Keratinocyte (primary cell): ENCODE data around the gene EEF2. TPM values are rescaled to one million over a fixed set of nuclear protein-coding genes. Genes with fewer than 3 reads are reported as not detected.

Experiments used
- DNase-seq: peaks from one replicate; pipeline ENCODE4 v3.0.0-alpha.2; 2011; ENCODE audit warnings: low read depth, missing footprints, low spot score
- FAIRE-seq: peaks from 2 replicates; lab custom pipeline; 2011; peaks lifted over from hg19 to GRCh38; lab: Jason Lieb, UNC
- H2AFZ ChIP-seq: 2 replicates; pipeline ENCODE4 v1.6.0; 2012; ENCODE audit warnings: low read length, control low read depth, inconsistent platforms; ENCODE audit not compliant: control insufficient read depth
- H3K27ac ChIP-seq: 2 replicates; pipeline ENCODE4 v1.5.1; 2011; ENCODE audit warnings: low read length; ENCODE audit not compliant: control insufficient read depth, insufficient read depth
- H3K27me3 ChIP-seq: 3 replicates; pipeline ENCODE4 v1.6.0; 2011; ENCODE audit warnings: low read length; ENCODE audit not compliant: control insufficient read depth, insufficient read depth; ENCODE audit errors: extremely low read depth
- H3K36me3 ChIP-seq, 2 experiments: 2 replicates in 1 of 2; 3 replicates in 1 of 2; pipeline ENCODE4 v1.5.1; 2011; ENCODE audit warnings: low read length in 2 of 2, mild to moderate bottlenecking in 1 of 2; ENCODE audit not compliant: control insufficient read depth in 2 of 2, insufficient read depth in 2 of 2; ENCODE audit errors: extremely low read depth in 1 of 2
- H3K4me1 ChIP-seq: 3 replicates; pipeline ENCODE4 v1.5.1; 2011; ENCODE audit warnings: low read length; ENCODE audit not compliant: control insufficient read depth, insufficient read depth; ENCODE audit errors: extremely low read depth
- H3K4me2 ChIP-seq: 3 replicates; pipeline ENCODE4 v1.6.0; 2011; ENCODE audit warnings: low read depth, low read length; ENCODE audit not compliant: control insufficient read depth, insufficient read depth; ENCODE audit errors: extremely low read depth
- H3K4me3 ChIP-seq, 3 experiments: fragments of 200-600 bp in 1 of 3; sonication (generic) in 1 of 3; 2 replicates in 2 of 3; 3 replicates in 1 of 3; pipeline ENCODE4 v1.5.1; 2011 to 2016; ENCODE audit warnings: low read length in 3 of 3, mild to moderate bottlenecking in 3 of 3, control low read depth in 2 of 3, inconsistent platforms in 1 of 3, low read depth in 1 of 3, mixed read lengths in 1 of 3, mixed run types in 1 of 3, moderate library complexity in 1 of 3; ENCODE audit not compliant: control insufficient read depth in 2 of 3, insufficient read depth in 2 of 3; ENCODE audit errors: extremely low read depth in 1 of 3
- H3K79me2 ChIP-seq: 2 replicates; pipeline ENCODE4 v1.6.0; 2012; ENCODE audit warnings: low read length; ENCODE audit not compliant: control insufficient read depth, insufficient read depth
- H3K9ac ChIP-seq: 3 replicates; pipeline ENCODE4 v1.6.0; 2011; ENCODE audit warnings: low read length; ENCODE audit not compliant: control insufficient read depth, insufficient read depth; ENCODE audit errors: extremely low read depth
- H3K9me1 ChIP-seq: 3 replicates; pipeline ENCODE4 v1.6.0; 2011; ENCODE audit warnings: low read length; ENCODE audit not compliant: control insufficient read depth, insufficient read depth; ENCODE audit errors: extremely low read depth
- H3K9me3 ChIP-seq: 2 replicates; pipeline ENCODE4 v1.5.1; 2012; ENCODE audit warnings: low read depth, low read length; ENCODE audit not compliant: control insufficient read depth
- H4K20me1 ChIP-seq: 3 replicates; pipeline ENCODE4 v1.6.0; 2011; ENCODE audit warnings: low read length; ENCODE audit not compliant: control insufficient read depth, insufficient read depth; ENCODE audit errors: extremely low read depth
- CTCF ChIP-seq, 3 experiments: IDR thresholded peaks in 1 of 3; conservative IDR thresholded peaks in 1 of 3; optimal IDR thresholded peaks in 1 of 3; 2 replicates in 2 of 3; 3 replicates in 1 of 3; pipeline versions ENCODE3 to v1.5.1; 2011; ENCODE audit warnings: low read length in 3 of 3, mild to moderate bottlenecking in 3 of 3, moderate library complexity in 2 of 3, control low read depth in 1 of 3, inconsistent platforms in 1 of 3; ENCODE audit not compliant: insufficient read depth in 2 of 3; ENCODE audit errors: extremely low read depth in 1 of 3
- EZH2 ChIP-seq: IDR thresholded peaks from one replicate; pipeline ENCODE4 v1.6.1; 2012; ENCODE audit warnings: inconsistent platforms, mild to moderate bottlenecking, low read length, moderate library complexity
- dilution Hi-C: fragments of 300-500 bp; cut with MboI; formaldehyde crosslinking; loops from one replicate; pipeline ENCODE4 v1.7.0; 2020; ENCODE audit warnings: low sequenced_read_pairs; ENCODE audit not compliant: extremely low pct_ligation_motif_present
- polyA plus RNA-seq, 5 experiments: library from polyadenylated mRNA; depleted of rRNA in 3 of 5; stranded (reverse) in 3 of 5; stranded (forward) in 1 of 5; unstranded in 1 of 5; fragments of >200 nt; gene quantifications; 1 replicate in 1 of 5; 2 replicates in 3 of 5; 3 replicates in 1 of 5; pipeline versions ENCODE4 v1.2.1 to v1.2.3, GENCODE V29; 2011 to 2012; ENCODE audit warnings: missing spikeins in 2 of 5, low read depth in 1 of 5, low replicate concordance in 1 of 5

EEF2 gene
- polyA plus RNA-seq, 1 donor (not counting 4 experiments of a cell fraction or from before 2014, with no cell fraction given) = 1,193 TPM

DNA sequence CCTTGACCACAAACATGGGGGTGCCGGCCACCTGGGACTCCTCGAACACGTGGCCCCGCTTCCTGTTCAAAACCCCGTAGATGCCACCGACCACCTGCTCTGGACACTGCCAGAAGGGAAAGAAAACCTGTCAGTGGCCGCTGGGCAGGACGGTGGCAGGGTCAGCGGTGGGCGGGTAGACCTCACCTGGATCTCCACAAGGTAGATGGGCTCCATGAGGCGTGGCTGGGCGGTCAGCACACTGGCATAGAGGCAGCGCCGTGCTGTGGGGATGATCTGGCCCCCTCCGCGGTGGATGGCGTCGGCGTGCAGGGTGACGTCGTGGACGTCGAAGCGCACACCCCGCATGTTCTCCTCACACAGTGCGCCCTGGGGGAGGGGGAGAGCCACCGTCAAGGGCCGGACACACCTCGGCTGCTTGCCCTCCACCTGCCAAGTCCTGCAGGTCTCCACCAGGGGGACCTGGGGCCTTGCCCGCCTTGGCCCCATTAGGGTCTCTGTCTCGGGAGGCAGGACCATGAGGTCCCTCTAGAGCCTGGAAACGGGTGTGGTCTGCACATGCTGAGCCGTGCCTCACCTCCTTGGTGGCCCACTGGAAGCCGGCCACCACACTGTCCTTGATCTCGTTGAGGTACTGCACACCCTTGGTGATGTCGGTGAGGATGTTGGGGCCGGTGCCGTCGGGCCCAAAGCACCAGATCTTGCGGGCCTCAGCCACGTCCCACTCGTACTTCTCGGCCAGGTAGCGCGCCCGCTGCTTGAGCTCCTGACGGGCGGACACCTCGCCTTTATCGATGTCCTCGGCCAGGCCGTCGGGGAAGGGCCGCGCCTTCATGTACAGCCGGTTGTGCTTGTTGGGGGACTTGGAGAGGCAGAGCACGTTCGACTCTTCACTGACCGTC, 7.8 kb downstream of the EEF2 start:
- Histone ChIP-seq H3K9ac (no peak overlapping the region), H3K4me2 (no peak overlapping the region), H4K20me1 (peaks cover 75% of the 10 kb centered on the region), H3K9me3 (no peaks in the 10 kb centered on the region), H3K9me1 (peaks cover 6% of the 10 kb centered on the region), H3K27ac (no peak overlapping the region), H3K4me3 (no peak overlapping the region), H3K4me1 (peaks cover 3% of the 10 kb centered on the region), H3K36me3 (peaks cover 65 to 67% of the 10 kb centered on the region in 2 experiments), H2AFZ (no peak overlapping the region), H3K79me2 (peaks cover 65% of the 10 kb centered on the region), H3K27me3 (no peaks in the 10 kb centered on the region)
- FAIRE-seq (no peak), DNase-seq (peak; percentile 71)
- dilution Hi-C loops = no loop called here
- no peak for TF ChIP-seq EZH2
- peak in 2 of 3 experiments; percentile 24 to 27 for TF ChIP-seq CTCF (optimal IDR thresholded peaks at IDR 0.05 in 1 of 3, IDR thresholded peaks at IDR 0.05 in 1 of 3, conservative IDR thresholded peaks at IDR 0.05 in 1 of 3; ENCODE audit: extremely low read depth in 1 of 3, insufficient read depth in 2 of 3, low read length in 3 of 3)

DNA sequence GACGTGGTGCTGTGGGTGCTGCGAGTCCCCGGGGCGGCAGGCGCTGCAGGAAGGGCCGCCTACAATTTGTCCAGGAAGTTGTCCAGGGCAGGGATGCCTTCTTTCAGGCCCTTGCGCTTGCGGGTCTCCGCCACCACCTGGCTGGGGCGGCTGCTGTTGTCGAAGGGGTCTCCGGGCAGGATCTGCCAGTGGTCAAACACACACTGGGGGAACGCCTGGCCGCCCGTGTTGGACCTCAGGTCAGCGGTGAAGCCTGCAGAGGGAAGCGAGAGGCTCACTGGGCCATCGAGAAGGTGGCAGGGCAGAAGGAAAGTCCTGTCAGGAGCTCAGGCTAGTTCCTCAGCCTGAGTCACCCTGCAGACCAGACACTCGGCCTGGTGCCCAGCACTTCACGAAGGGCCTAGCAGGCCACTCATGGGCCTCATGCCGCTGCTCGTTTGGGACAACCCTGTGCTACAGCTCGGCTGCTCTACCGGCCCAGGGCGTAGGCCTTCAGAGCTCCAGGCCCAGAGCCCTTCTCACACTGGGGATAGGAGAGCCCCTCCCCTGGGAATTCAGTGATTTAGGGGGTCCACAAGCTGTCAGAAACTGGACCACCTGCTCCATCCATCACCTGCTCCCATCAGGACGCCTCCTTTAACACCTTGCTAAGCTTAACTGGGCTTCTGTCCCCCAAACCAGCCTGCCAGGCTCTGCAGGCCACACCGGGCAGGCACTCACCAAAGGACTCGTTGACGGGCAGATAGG, 8.6 kb downstream of the EEF2 start:
- DNase-seq (peak; percentile 61), FAIRE-seq (no peak)
- H3K27me3 ChIP-seq = no peaks in the 10 kb centered on the region
- H4K20me1 ChIP-seq = peaks cover 70% of the 10 kb centered on the region
- TF ChIP-seq EZH2 (no peak), CTCF (optimal IDR thresholded peaks at IDR 0.05 in 1 of 3, IDR thresholded peaks at IDR 0.05 in 1 of 3, conservative IDR thresholded peaks at IDR 0.05 in 1 of 3; ENCODE audit: extremely low read depth in 1 of 3, insufficient read depth in 2 of 3, low read length in 3 of 3) (no peak)
- H3K79me2 ChIP-seq = peaks cover 57% of the 10 kb centered on the region
- H3K4me3 ChIP-seq = no peak overlapping the region
- H3K4me2 ChIP-seq = no peak overlapping the region
- H3K4me1 ChIP-seq = no peaks in the 10 kb centered on the region
- no peak overlapping the region for H3K27ac ChIP-seq
- H3K9ac ChIP-seq = no peak overlapping the region
- dilution Hi-C loops = no loop called here
- no peak overlapping the region for H2AFZ ChIP-seq
- H3K9me1 ChIP-seq = peaks cover 6% of the 10 kb centered on the region
- H3K9me3 ChIP-seq = no peaks in the 10 kb centered on the region
- H3K36me3 ChIP-seq = peaks cover 57 to 59% of the 10 kb centered on the region in 2 experiments
